Measurements from ENCODE around the gene MYADM.

The MYADM gene

DNA sequence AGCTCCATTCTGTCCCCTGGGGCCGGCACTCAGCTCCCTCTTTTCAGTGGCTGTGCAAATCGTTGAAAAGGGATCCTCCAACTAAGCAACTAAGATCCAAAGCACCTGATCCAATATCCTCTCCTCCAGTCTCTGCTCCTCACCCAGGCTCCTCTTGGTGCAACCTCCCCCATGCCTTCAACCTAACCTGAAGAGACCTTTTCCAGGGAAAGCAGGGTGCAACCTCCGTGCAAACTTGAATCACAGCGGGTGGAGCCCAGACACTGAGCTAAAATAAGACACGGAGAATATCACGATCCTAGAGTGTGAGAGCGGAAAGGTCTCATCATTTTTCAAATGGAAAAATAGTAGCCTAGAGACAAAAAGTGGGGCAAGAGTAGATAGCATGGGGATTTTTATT is 49.7 kb downstream of the MYADM start:
- no peak for DNase-seq
